ENCODE results near the gene ZNF569.
"Not testable (repeated sequence)": the region's sequence is repeated elsewhere in the genome, so short reads cannot be mapped to it uniquely, and the experiment has no call there.

ZNF569 gene

GRCh38 chr19:37466798-37467607 lies at the start of gene ZNF569:
Gene ZNF569, minus strand, starts transcription at chr19:37467444. Its CDS starts 22,523 bp downstream, at chr19:37444921.
- DNase-seq: peak; percentile 89

- DNase-seq: no peak
Measured at GRCh38 chr19:37513397-37513796, 46.2 kb upstream of the ZNF569 start.

DNA sequence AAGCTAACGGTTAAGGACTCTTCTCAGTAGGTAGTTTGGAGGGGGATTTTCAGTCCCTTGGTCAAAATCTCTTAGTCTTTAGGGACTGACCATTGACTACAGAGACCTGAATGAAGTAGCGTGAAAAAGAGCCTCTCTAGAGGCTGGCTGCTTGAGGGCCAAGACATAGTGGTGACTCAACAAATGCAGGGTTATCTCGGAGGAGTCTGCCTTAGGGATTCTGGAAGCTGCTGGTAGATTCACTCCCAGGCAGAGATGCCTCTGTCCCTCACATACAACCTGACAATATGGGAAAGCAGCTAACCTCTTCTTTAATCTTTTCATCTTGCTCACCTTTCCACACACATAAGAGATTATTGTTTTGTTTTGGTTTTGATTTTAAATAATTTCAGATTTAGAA lies 44.6 kb upstream of the ZNF569 start:
- no peak for DNase-seq

GRCh38 chr19:37511186-37511585 lies 43.9 kb upstream of the ZNF569 start:
- no peak for DNase-seq

DNA sequence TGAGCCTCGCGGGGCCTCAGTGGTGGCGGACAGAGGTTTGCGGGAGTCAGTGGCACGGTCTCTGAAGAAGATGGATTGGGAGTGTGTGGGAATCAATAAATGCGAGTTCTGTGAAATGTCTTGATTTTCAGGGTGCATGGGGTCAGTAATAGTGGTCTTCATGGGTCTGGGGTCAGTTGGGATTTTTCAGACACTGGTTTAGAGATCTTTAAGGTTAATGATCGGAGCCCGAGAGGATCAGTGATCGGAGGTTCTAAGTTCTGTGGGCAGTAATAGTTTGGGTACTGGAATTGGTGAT lies 39.9 kb upstream of the ZNF569 start:
- DNase-seq: no peak

- peak; percentile 78 for DNase-seq
Measured at GRCh38 chr19:37506387-37507166, 39.3 kb upstream of the ZNF569 start, which contains the start of gene ZNF793. Gene ZNF793, plus strand, starts transcription at chr19:37506939. Its CDS starts 16,501 bp downstream, at chr19:37523440.

- no peak for DNase-seq
Measured at GRCh38 chr19:37505958-37506386, 38.7 kb upstream of the ZNF569 start.

DNA sequence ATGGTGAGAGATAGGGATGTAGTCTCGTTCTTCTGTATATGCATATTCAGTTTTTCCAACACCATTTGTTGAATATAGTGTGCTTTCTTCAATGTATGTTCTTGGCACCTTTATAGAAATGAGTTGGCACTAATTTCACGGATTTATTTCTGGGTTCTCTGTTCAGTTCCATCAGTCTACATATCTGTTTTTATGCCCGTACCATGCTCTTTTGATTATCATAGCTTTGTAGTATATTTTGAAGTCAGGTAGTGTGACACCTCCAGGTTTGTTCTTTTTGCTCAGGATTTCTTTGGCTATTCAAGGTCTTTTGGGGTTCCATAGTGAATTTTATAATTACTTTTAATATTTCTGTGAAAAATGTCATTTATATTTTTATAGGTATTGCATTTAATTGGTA lies 25.0 kb upstream of the ZNF569 start:
- no peak for DNase-seq

- no peak for DNase-seq
Measured at GRCh38 chr19:37484406-37485168, 17.3 kb upstream of the ZNF569 start.

DNA sequence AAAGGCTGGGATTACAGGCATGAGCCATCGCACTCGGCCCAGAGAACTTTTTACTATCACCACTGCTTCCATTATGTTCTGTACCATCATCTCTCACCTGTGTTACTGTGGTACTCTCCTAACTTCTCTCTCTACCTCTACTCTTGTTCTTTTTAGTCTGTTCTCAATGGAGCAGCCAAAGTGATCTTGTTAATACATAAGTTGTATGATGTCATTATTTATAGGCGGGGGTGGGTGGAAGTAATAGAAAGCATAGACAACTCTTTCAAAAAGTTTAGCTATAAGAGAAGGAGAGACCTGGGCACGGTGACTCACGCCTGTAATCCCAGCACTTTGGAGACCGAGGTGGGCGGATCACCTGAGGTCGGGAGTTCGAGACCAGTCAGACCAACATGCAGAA lies 4.9 kb upstream of the ZNF569 start:
- DNase-seq: no peak

DNA sequence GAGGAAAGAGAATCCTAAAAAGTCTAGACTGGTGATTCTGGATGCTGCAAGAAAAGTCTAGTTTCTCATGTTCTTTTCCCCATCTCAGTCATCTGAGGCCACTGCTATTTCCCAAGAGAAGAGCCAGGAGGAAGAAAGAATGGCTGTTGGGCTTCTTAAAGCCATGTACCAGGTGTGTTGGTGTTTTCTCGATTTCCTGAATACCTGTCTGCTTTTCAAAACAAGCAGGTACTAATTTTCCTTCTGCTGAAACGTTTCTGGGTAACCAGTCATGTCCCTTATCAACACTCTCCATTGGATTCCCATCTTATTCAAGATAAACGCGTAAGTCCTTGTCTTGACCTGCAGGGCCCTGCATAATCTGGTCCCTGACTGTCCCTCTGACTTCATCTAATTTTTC lies 3.0 kb upstream of the ZNF569 start:
- no peak for DNase-seq

DNA sequence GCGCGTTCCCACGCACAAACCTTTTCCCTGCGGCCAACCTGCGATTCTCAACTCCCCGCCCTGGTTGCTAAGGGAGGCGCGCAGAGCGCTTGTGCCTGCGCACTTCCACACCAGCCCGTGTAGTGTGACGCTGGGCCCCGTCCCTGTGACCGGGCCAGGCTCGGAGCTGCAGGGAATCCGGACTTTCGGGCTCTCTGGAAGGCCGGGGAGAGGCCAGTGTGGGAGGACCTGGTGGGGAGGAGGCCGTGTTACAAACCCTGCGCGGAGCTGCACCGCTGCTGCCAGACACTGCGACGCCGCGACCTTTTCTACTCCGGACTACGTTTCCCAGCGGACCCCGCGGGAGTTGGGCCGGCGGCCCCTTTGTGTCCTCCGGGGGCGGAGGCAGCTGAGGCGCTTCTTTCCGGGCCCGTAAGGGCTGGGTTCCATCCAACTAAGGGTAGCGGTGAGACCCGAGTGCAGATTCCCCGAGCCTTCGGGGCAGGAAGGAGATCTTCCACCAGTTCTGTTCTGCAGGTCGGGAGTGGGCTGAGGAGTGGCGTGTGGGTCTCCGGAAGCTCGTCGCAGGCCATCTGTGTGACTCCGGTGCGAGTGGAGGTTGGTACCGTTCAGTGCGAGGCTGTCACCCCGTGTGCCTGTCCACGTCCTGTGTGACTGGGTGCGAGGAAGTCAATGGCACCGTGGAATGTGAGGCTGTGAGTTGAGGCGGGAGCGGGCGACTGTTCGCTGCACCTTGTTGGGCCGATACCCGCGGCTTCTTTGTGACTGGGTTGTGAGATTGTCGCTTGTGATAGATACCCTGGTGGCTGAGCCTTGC lies 1.9 kb upstream of the ZNF569 start, which contains the start of gene ZNF570:
TSS of gene ZNF570 (plus strand) at position 396 of the 817 bp plus-strand sequence. CDS start 999 bp downstream, outside the sequence.
- peak; percentile 88 for DNase-seq

DNA sequence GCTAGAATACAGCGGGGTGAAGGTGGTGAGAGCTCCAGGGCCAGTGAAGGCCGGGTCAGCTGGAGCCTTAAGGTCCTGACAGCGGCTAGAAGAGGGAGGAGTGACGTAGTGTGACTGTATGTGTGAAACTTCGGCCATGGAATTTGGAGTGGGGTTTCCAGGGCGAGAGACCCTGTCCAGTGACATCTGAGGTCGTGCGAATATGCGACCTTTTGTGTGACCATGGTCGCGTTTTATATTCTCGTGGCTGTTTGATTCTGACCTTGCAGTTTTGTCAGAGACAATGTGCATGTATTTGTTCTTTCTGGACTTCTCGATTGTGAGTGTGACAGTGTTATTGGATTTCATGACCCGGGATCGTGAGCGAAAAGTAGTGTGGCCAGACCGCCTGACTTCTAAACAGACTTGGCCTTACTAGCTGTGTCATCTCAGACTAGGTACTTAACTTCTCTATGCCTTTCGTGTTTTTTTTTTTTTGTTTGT lies 405 bp upstream of the ZNF569 start:
- no peak for DNase-seq

DNA sequence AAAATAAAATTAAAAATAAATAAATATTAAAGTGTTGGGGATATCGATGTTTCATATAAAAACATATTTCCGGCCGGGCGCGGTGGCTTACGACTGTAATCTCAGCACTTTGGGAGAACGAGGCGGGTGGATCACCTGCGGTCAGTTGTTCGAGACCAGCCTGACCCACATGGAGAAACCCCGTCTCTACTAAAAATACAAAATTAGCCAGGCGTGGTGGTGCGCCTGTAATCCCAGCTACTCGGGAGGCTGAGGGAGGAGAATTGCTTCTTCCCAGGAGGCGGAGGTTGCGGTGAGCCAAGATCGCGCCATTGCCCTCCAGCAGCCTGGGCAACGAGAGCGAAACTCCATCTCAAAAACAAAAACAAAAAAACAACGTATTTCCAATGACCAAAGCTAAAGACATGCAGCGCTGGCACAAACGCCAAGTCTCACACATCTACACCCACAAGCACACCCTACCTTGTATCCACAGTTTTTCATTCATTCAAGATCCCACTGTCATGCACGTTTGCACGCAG lies 907 bp downstream of the ZNF569 start:
- DNase-seq: no peak

DNA sequence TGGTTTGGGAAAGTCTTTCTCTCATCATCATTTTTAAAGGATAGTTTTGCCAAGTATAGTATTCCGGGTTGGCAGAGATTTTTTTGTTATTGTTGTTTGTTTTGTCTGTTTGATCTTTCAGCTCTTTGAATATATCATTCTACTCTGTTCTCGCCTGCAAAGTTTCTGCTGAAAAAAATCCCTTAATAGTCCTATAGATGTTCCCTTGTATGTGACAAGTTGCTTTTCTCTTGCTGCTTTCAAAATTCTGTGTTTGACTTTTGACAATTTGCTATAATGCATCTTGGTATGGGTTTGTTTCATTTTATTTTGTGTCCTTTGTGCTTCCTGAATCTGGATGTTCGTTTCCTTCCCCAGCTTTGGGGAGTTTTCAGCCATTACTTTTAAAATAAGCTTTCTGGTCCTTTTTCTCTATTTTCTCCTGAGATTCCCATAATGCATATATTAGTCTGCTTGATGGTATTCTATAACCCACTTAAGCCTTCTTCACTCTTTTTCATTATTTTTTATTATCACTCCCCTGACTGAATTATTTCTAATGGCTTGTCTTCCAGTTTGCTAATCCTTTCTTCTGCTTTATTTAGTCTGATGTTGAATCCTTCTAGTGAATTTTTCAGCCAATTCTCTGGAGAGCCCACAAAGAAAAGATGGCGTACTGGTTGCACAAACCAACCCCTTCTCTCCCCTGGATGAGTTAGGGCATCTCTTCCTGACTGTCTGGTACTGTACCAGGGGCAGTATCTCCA lies 14.6 kb downstream of the ZNF569 start:
- no peak for DNase-seq

GRCh38 chr19:37413313-37414084 lies 53.7 kb downstream of the ZNF569 start:
- DNase-seq: no peak

DNA sequence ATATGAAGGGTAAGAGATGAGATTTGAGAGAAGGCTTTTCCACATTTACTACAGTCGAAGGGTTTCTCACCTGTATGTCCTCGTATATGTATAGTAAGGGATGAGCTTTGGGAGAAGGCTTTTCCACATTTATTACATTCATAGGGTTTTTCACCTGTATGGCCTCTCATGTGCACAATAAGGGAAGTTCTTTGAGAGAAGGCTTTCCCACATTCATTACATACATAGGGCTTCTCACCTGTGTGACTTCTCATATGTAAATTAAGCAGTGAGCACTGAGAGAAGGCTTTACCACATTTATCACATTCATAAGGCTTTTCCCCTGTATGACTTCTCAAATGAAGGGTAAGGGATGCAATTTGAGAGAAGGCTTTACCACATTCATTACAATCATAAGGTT lies 54.5 kb downstream of the ZNF569 start:
- DNase-seq: no peak

DNA sequence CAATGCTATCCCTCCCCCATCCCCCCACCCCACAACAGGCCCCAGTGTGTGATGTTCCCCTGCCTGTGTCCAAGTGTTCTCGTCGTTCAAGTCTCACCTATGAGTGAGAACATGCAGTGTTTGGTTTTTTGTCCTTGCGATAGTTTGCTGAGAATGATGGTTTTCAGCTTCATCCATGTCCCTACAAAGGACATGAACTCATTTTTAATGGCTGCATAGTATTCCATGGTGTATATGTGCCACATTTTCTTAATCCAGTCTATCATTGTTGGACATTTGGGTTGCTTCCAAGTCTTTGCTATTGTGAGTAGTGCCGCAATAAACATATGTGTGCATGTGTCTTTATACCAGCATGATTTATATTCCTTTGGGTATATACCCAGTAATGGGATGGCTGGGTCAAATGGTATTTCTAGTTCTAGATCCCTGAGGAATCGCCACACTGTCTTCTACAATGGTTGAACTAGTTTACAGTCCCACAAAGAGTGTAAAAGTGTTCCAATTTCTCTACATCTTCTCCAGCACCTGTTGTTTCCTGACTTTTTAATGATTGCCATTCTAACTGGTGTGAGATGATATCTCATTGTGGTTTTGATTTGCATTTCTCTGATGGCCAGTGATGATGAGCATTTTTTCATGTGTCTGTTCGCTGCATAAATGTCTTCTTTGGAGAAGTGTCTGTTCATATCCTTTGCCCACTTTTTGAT lies 61.0 kb downstream of the ZNF569 start:
- not testable (repeated sequence) for DNase-seq

GRCh38 chr19:37403403-37403802 lies 63.8 kb downstream of the ZNF569 start:
- DNase-seq: no peak

DNA sequence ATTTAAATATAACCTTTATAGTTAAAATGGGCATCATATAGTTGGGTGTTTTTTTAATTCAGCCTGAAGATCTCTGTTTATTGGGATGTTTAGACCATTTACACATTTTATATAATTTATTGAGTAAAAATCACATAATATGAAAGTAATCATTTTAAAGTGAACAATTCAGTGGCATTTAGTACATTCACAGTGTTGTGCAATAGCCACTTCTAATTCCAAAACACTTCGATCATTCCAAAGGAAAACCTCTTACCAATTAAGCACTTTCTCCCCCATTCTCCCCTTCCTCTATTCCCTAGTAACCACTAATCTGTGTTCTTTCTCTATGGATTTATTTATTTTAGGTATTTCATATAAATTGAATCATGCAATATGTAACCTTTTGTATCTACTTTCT lies 66.2 kb downstream of the ZNF569 start:
- DNase-seq: no peak
